GM12878 (cell line): ENCODE results near the gene ARL14EP. TPM values are rescaled to one million over a fixed set of nuclear protein-coding genes. Genes with fewer than 3 reads are reported as not detected.
A peak's percentile ranks its signal among the peaks of the same experiment; 100 is the strongest.

Experiments
- ASH2L ChIP-seq: fragments of 300-600, 200-600 bp; sonication (generic); IDR thresholded peaks from 2 replicates; pipeline ENCODE4 v1.6.1; 2017; ENCODE audit warnings: low read depth, mild to moderate bottlenecking, borderline replicate concordance
- BHLHE40 ChIP-seq, 2 experiments: fragments of 450-650 bp in 1 of 2; IDR thresholded peaks; 2 replicates each; pipeline ENCODE4 v1.6.1; 2011 to 2017; ENCODE audit warnings: low read depth in 2 of 2, borderline replicate concordance in 1 of 2, improper control_type of control experiment in 1 of 2, low read length in 1 of 2, mild to moderate bottlenecking in 1 of 2
- BMI1 ChIP-seq: fragments of 450-650 bp; IDR thresholded peaks from 2 replicates; pipeline ENCODE4 v1.6.1; 2016; ENCODE audit warnings: mild to moderate bottlenecking, moderate library complexity, borderline replicate concordance
- EZH2 ChIP-seq: IDR thresholded peaks from 2 replicates; pipeline ENCODE4 v1.6.1; 2012; ENCODE audit warnings: low read depth, mild to moderate bottlenecking, control low read depth, inconsistent platforms, low read length, borderline replicate concordance; ENCODE audit not compliant: control insufficient read depth
- GATAD2B ChIP-seq: fragments of 450-650 bp; conservative IDR thresholded peaks from 2 replicates; pipeline ENCODE4 v1.6.1; 2017; ENCODE audit warnings: low read depth, mild to moderate bottlenecking, moderate library complexity
- IRF4 ChIP-seq: IDR thresholded peaks from 2 replicates; pipeline ENCODE4 v1.6.1; 2011; ENCODE audit warnings: low read depth, low read length
- KDM1A ChIP-seq: fragments of 200-600 bp; sonication (generic); IDR thresholded peaks from 2 replicates; pipeline ENCODE4 v1.6.1; 2016; ENCODE audit warnings: borderline replicate concordance
- KLF5 ChIP-seq: fragments of 450-650 bp; IDR thresholded peaks from 2 replicates; pipeline ENCODE4 v1.6.1; 2014; ENCODE audit warnings: mild to moderate bottlenecking; ENCODE audit not compliant: partially characterized antibody
- MYB ChIP-seq: fragments of 150-350 bp; IDR thresholded peaks from 2 replicates; pipeline ENCODE4 v1.6.1; 2014; ENCODE audit warnings: mild to moderate bottlenecking, low read depth, low read length, borderline replicate concordance
- MYC ChIP-seq: IDR thresholded peaks from 2 replicates; pipeline ENCODE4 v1.6.1; 2011; ENCODE audit warnings: mild to moderate bottlenecking, low read length, moderate library complexity, inconsistent platforms; ENCODE audit not compliant: insufficient read depth, insufficient replicate concordance, insufficient read length, severe bottlenecking
- NFXL1 ChIP-seq: fragments of 450-650 bp; IDR thresholded peaks from 2 replicates; pipeline ENCODE4 v1.6.1; 2017; ENCODE audit warnings: antibody characterized with exemption, mild to moderate bottlenecking, borderline replicate concordance
- NRF1 ChIP-seq: conservative IDR thresholded peaks from 2 replicates; pipeline ENCODE4 v1.6.1; 2011; ENCODE audit warnings: mild to moderate bottlenecking, low read depth, low read length, improper control_type of control experiment
- PAX5 ChIP-seq: IDR thresholded peaks from 2 replicates; pipeline ENCODE4 v1.6.1; 2011; ENCODE audit warnings: low read depth, low read length, borderline replicate concordance
- PAX8 ChIP-seq: fragments of 450-650 bp; IDR thresholded peaks from 2 replicates; pipeline ENCODE4 v1.6.1; 2017; ENCODE audit warnings: mild to moderate bottlenecking, moderate library complexity
- PML ChIP-seq: IDR thresholded peaks from 2 replicates; pipeline ENCODE4 v1.6.1; 2012; ENCODE audit warnings: low read length, inconsistent platforms
- POLR2AphosphoS2 ChIP-seq: IDR thresholded peaks from 2 replicates; pipeline ENCODE4 v1.6.1; 2011; ENCODE audit warnings: low read depth, mild to moderate bottlenecking, low read length, improper control_type of control experiment, moderate library complexity
- POLR2AphosphoS5 ChIP-seq: IDR thresholded peaks from 2 replicates; pipeline ENCODE4 v1.6.1; 2011; ENCODE audit warnings: mild to moderate bottlenecking, low read length, inconsistent platforms
- POU2F2 ChIP-seq: IDR thresholded peaks from 3 replicates; pipeline ENCODE4 v1.6.1; 2011; ENCODE audit warnings: low read depth, mild to moderate bottlenecking, low read length, borderline replicate concordance
- RAD21 ChIP-seq: IDR thresholded peaks from 2 replicates; pipeline ENCODE4 v1.6.1; 2011; ENCODE audit warnings: mild to moderate bottlenecking, low read depth, low read length, moderate library complexity; ENCODE audit not compliant: insufficient read depth
- RAD51 ChIP-seq: fragments of 450-650 bp; IDR thresholded peaks from 2 replicates; pipeline ENCODE4 v1.6.1; 2016; ENCODE audit warnings: moderate library complexity, mild to moderate bottlenecking, inconsistent platforms
- RBBP5 ChIP-seq: fragments of 200-600 bp; sonication (generic); conservative IDR thresholded peaks from 2 replicates; pipeline ENCODE4 v1.6.1; 2016
- ZNF24 ChIP-seq: fragments of 450-650 bp; IDR thresholded peaks from 2 replicates; pipeline ENCODE4 v1.6.1; 2017; ENCODE audit warnings: antibody characterized with exemption, mild to moderate bottlenecking
- ZSCAN29 ChIP-seq: fragments of 450-650 bp; IDR thresholded peaks from 2 replicates; pipeline ENCODE4 v1.6.1; 2017; ENCODE audit warnings: mild to moderate bottlenecking, moderate library complexity
- polyA plus RNA-seq, 11 experiments: library from polyadenylated mRNA; depleted of rRNA in 4 of 11; unstranded in 6 of 11; stranded (reverse) in 5 of 11; fragments of >200 nt; fragmentation: Nextera tagmentation in 4 of 11; fragmentation: Illumina TruSeq in 1 of 11; extraction: Ambion mirVana in 4 of 11; extraction: Trizol in 1 of 11; gene quantifications; 1 replicate in 1 of 11; 2 replicates in 10 of 11; pipeline versions ENCODE4 v1.2.1 to v1.2.3, GENCODE V29; 2011 to 2016; ENCODE audit warnings: inconsistent platforms in 2 of 11, missing spikeins in 2 of 11, low read depth in 1 of 11
- total RNA-seq, 4 experiments: library from RNA; depleted of rRNA in 3 of 4; stranded (reverse); fragments of >200 nt in 3 of 4; fragmentation: Illumina TruSeq in 1 of 4; extraction: Trizol in 1 of 4; gene quantifications; 2 replicates each; pipeline versions ENCODE4 v1.2.1 to v1.2.3, GENCODE V29; 2013 to 2021
- TF ChIP-seq, protein P1 (sequence below): IDR thresholded peaks from 2 replicates; pipeline ENCODE4 v1.6.1; 2012; ENCODE audit warnings: low read depth, low read length, improper control_type of control experiment
- TF ChIP-seq, protein P2 (sequence below): fragments of 450-650 bp; IDR thresholded peaks from 2 replicates; pipeline ENCODE4 v1.6.1; 2018; ENCODE audit warnings: borderline replicate concordance, mild to moderate bottlenecking; ENCODE audit not compliant: partially characterized antibody
- TF ChIP-seq, protein P3 (sequence below): fragments of 450-650 bp; IDR thresholded peaks from 2 replicates; pipeline ENCODE4 v1.6.1; 2017; ENCODE audit warnings: borderline replicate concordance

ARL14EP gene
- total and polyA plus RNA-seq, 10 of the 15 experiments (the other 5 are each of a cell fraction or from before 2014, with no cell fraction given): 18.1 to 59.8 (median 42.8) TPM

DNA sequence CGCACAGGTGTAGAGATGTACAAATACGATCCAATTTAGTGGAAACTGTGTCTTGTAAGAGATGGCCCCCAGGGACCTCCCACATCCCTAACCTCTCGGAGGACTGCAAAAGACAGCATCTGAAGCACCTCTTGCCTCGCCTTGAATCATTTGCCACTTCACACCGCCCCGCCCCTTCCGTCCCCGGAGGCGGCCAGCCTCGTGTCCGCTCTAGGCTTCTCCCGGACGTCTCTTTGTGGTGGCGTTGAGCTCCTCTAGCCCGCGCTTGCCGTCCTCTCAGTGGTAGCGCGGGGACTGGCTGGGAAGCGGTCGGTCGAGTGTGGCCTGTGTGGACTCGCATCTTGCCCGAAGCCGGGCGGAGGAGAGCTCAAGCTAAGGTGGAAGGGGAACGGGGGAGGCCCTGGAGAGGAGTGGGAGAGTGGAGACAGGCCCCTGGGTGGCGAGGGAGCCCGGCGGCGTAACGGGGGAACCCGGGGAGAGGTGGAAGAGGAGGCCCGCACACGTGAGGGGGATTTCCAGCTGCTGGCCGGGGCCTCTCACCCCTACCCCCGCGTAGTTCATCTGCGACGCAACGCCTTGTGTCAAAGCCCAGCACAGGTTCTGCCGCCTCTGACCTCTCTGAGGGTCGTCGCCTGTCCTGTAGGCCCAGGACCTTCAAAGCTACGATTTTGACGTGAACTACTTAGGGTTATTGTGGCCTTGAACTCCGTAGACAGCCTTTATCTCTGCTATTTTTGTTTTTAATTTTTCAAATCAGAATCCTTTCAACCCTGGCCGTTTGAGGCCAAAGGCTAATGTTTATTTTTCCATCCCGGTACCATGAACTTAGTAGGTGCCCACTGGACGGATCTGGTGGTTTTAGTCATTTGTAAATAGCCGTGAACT is at the start of gene ARL14EP (continued):
- TF ChIP-seq ASH2L: peak; percentile 60; the same call in 1 of the 2 replicates
- TF ChIP-seq MYC: no peak
- TF ChIP-seq PAX8: no peak
- TF ChIP-seq GATAD2B: peak; percentile 92; the same call in 1 of the 2 replicates
- TF ChIP-seq RAD51: peak; percentile 79
- TF ChIP-seq IRF4: no peak; the same call in 1 of the 2 replicates
- peak; percentile 80; the same call in 1 of the 2 replicates for TF ChIP-seq POLR2AphosphoS2
- TF ChIP-seq EZH2: no peak
- peak; percentile 95 for TF ChIP-seq POLR2AphosphoS5
- TF ChIP-seq BMI1: peak; percentile 40
- TF ChIP-seq KLF5: peak; percentile 83
- TF ChIP-seq KDM1A: no peak
- TF ChIP-seq NFXL1: no peak
- TF ChIP-seq RAD21: 0 out of 2 replicates have a peak, but pooled peaks have one; percentile 1
- peak; percentile 74 for TF ChIP-seq ZNF24
- TF ChIP-seq, protein P1, sequence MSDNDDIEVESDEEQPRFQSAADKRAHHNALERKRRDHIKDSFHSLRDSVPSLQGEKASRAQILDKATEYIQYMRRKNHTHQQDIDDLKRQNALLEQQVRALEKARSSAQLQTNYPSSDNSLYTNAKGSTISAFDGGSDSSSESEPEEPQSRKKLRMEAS: peak; percentile 79
- peak; percentile 46; the same call in 1 of the 2 replicates for TF ChIP-seq PAX5
- no peak for TF ChIP-seq ZSCAN29
- TF ChIP-seq PML: peak; percentile 97
- TF ChIP-seq POU2F2: peak; percentile 85
- TF ChIP-seq NRF1: no peak
- no peak for TF ChIP-seq RBBP5
- TF ChIP-seq, protein P2, sequence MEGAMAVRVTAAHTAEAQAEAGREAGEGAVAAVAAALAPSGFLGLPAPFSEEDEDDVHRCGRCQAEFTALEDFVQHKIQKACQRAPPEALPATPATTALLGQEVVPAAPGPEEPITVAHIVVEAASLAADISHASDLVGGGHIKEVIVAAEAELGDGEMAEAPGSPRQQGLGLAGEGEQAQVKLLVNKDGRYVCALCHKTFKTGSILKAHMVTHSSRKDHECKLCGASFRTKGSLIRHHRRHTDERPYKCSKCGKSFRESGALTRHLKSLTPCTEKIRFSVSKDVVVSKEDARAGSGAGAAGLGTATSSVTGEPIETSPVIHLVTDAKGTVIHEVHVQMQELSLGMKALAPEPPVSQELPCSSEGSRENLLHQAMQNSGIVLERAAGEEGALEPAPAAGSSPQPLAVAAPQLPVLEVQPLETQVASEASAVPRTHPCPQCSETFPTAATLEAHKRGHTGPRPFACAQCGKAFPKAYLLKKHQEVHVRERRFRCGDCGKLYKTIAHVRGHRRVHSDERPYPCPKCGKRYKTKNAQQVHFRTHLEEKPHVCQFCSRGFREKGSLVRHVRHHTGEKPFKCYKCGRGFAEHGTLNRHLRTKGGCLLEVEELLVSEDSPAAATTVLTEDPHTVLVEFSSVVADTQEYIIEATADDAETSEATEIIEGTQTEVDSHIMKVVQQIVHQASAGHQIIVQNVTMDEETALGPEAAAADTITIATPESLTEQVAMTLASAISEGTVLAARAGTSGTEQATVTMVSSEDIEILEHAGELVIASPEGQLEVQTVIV: no peak
- TF ChIP-seq, protein P3, sequence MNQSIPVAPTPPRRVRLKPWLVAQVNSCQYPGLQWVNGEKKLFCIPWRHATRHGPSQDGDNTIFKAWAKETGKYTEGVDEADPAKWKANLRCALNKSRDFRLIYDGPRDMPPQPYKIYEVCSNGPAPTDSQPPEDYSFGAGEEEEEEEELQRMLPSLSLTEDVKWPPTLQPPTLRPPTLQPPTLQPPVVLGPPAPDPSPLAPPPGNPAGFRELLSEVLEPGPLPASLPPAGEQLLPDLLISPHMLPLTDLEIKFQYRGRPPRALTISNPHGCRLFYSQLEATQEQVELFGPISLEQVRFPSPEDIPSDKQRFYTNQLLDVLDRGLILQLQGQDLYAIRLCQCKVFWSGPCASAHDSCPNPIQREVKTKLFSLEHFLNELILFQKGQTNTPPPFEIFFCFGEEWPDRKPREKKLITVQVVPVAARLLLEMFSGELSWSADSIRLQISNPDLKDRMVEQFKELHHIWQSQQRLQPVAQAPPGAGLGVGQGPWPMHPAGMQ: no peak
- peak; percentile 76 to 96; a peak in 3 of 4 replicates for TF ChIP-seq BHLHE40 (IDR thresholded peaks at IDR 0.05; ENCODE audit: borderline replicate concordance in 1 of 2, low read depth in 2 of 2, low read length in 1 of 2)
- peak; percentile 14; the same call in 1 of the 2 replicates for TF ChIP-seq MYB
